IMR-90 (cell line): ENCODE results near the gene GNAS-AS1. TPM values are rescaled to one million over a fixed set of nuclear protein-coding genes. Genes with fewer than 3 reads are reported as not detected.
A peak's percentile ranks its signal among the peaks of the same experiment; 100 is the strongest.

ENCODE experiments used
- ATAC-seq: fragments of 200-7000 bp; cut with Tn5 transposase; 2 replicates; pipeline ENCODE4 v1.9.1; 2020; ENCODE audit warnings: low read depth, mild to moderate bottlenecking, moderate library complexity
- BruUV-seq: library from RNA; stranded (reverse); fragments of 400-500 nt; replicated peaks from 2 replicates; lab custom pipeline; 2021; lab: Mats Ljungman, UMichigan
- CTCF ChIA-PET: fragments of 300-600 bp; formaldehyde crosslinking; extraction: SDS; loops from one replicate; lab custom pipeline; 2021; ENCODE audit warnings: antibody characterized with exemption; lab: Yijun Ruan, JAX
- POLR2A ChIA-PET: fragments of 300-600 bp; sonication (Branson Sonifier 250); formaldehyde crosslinking; loops from one replicate; lab custom pipeline; 2022; ENCODE audit warnings: antibody characterized with exemption; ENCODE audit not compliant: unreplicated experiment; lab: Charles Lee
- DNase-seq: peaks from one replicate; pipeline ENCODE4 v3.0.0; 2013
- H2AFZ ChIP-seq: replicated peaks from 2 replicates; pipeline ENCODE3; 2013; ENCODE audit warnings: low read length, mild to moderate bottlenecking; ENCODE audit not compliant: poor library complexity
- H2AK5ac ChIP-seq: 2 replicates; pipeline ENCODE4 v1.6.1; 2013; ENCODE audit warnings: low read depth, low read length, inconsistent platforms
- H2AK9ac ChIP-seq: replicated peaks from 2 replicates; pipeline ENCODE3; 2013; ENCODE audit warnings: mild to moderate bottlenecking, low read depth, low read length, moderate library complexity; ENCODE audit not compliant: poor library complexity
- H2BK120ac ChIP-seq: 2 replicates; pipeline ENCODE4 v1.6.1; 2013; ENCODE audit warnings: low read depth, low read length, inconsistent platforms
- H2BK15ac ChIP-seq: 3 replicates; pipeline ENCODE4 v1.6.1; 2013; ENCODE audit warnings: low read depth, low read length, inconsistent platforms
- H2BK20ac ChIP-seq: 2 replicates; pipeline ENCODE4 v1.6.1; 2013; ENCODE audit warnings: low read depth, mild to moderate bottlenecking, inconsistent platforms, low read length, moderate library complexity
- H2BK5ac ChIP-seq: 2 replicates; pipeline ENCODE4 v1.6.1; 2013; ENCODE audit warnings: mild to moderate bottlenecking, low read depth, low read length, inconsistent platforms; ENCODE audit not compliant: poor library complexity, severe bottlenecking
- H3K14ac ChIP-seq: replicated peaks from 2 replicates; pipeline ENCODE4 v1.6.1; 2013; ENCODE audit warnings: low read depth, low read length, inconsistent platforms
- H3K18ac ChIP-seq: 2 replicates; pipeline ENCODE4 v1.6.1; 2013; ENCODE audit warnings: low read depth, low read length, control low read depth
- H3K23ac ChIP-seq: 2 replicates; pipeline ENCODE4 v1.6.1; 2013; ENCODE audit warnings: low read depth, low read length, inconsistent platforms
- H3K27ac ChIP-seq: 2 replicates; pipeline ENCODE4 v1.5.1; 2013; ENCODE audit warnings: mild to moderate bottlenecking, control low read depth, low read length; ENCODE audit not compliant: insufficient read depth
- H3K27me3 ChIP-seq: 2 replicates; pipeline ENCODE4 v1.6.1; 2013; ENCODE audit warnings: low read length; ENCODE audit not compliant: control insufficient read depth, insufficient read depth
- H3K36me3 ChIP-seq: 2 replicates; pipeline ENCODE4 v1.6.1; 2013; ENCODE audit warnings: low read length, mixed read lengths; ENCODE audit not compliant: control insufficient read depth, insufficient read depth
- H3K4ac ChIP-seq: 2 replicates; pipeline ENCODE4 v1.6.1; 2013; ENCODE audit warnings: low read depth, low read length, inconsistent platforms
- H3K4me1 ChIP-seq: 2 replicates; pipeline ENCODE4 v1.6.1; 2013; ENCODE audit warnings: low read length, mixed read lengths; ENCODE audit not compliant: control insufficient read depth, insufficient read depth
- H3K4me2 ChIP-seq: 2 replicates; pipeline ENCODE4 v1.6.1; 2013; ENCODE audit warnings: low read depth, mild to moderate bottlenecking, control low read depth, low read length, moderate library complexity
- H3K4me3 ChIP-seq: 2 replicates; pipeline ENCODE4 v1.5.1; 2013; ENCODE audit warnings: low read depth, mild to moderate bottlenecking, control low read depth, low read length, moderate library complexity; ENCODE audit not compliant: insufficient read depth
- H3K56ac ChIP-seq: 2 replicates; pipeline ENCODE4 v1.6.1; 2013; ENCODE audit warnings: low read length, inconsistent platforms; ENCODE audit not compliant: insufficient read depth; ENCODE audit errors: extremely low read depth
- H3K79me1 ChIP-seq, 2 experiments: 2 replicates each; pipeline ENCODE4 v1.6.1; 2013; ENCODE audit warnings: low read length in 2 of 2, inconsistent platforms in 1 of 2, low read depth in 1 of 2
- H3K9ac ChIP-seq: 2 replicates; pipeline ENCODE4 v1.6.1; 2013; ENCODE audit warnings: low read depth, low read length, control low read depth
- H3K9me1 ChIP-seq: 2 replicates; pipeline ENCODE4 v1.6.1; 2013; ENCODE audit warnings: low read length, inconsistent platforms; ENCODE audit not compliant: insufficient read depth
- H3K9me3 ChIP-seq: 2 replicates; pipeline ENCODE4 v1.6.1; 2013; ENCODE audit warnings: low read length; ENCODE audit not compliant: control insufficient read depth, insufficient read depth
- H4K20me1 ChIP-seq: 2 replicates; pipeline ENCODE4 v1.6.1; 2013; ENCODE audit warnings: low read length, inconsistent platforms; ENCODE audit not compliant: insufficient read depth
- H4K5ac ChIP-seq: 2 replicates; pipeline ENCODE4 v1.6.1; 2013; ENCODE audit warnings: mild to moderate bottlenecking, low read depth, low read length, control low read depth
- H4K8ac ChIP-seq, 2 experiments: 2 replicates each; pipeline ENCODE4 v1.6.1; 2013; ENCODE audit warnings: low read depth in 2 of 2, low read length in 2 of 2, control low read depth in 1 of 2, inconsistent platforms in 1 of 2
- H4K91ac ChIP-seq: 2 replicates; pipeline ENCODE4 v1.6.1; 2013; ENCODE audit warnings: low read depth, low read length, inconsistent platforms; ENCODE audit not compliant: insufficient read depth
- MAFK ChIP-seq: IDR thresholded peaks from 2 replicates; pipeline ENCODE4 v1.6.1; 2012; ENCODE audit warnings: low read depth, low read length, improper control_type of control experiment
- MAZ ChIP-seq: IDR thresholded peaks from 2 replicates; pipeline ENCODE4 v1.6.1; 2012; ENCODE audit warnings: low read depth, mild to moderate bottlenecking, low read length, improper control_type of control experiment, moderate library complexity, borderline replicate concordance
- MXI1 ChIP-seq: IDR thresholded peaks from 2 replicates; pipeline ENCODE4 v1.6.1; 2012; ENCODE audit warnings: low read depth, mild to moderate bottlenecking, low read length, moderate library complexity, borderline replicate concordance
- POLR2A ChIP-seq: IDR thresholded peaks from 2 replicates; pipeline ENCODE4 v1.6.1; 2012; ENCODE audit warnings: mild to moderate bottlenecking, low read depth, low read length
- RFX5 ChIP-seq: IDR thresholded peaks from 2 replicates; pipeline ENCODE4 v1.8.0; 2012; ENCODE audit warnings: low read depth, mild to moderate bottlenecking, low read length, moderate library complexity
- WGBS, 2 experiments: methylation state at CpG; one replicate each; pipeline versions ENCODE4 v1.1.5 to v1.1.7; 2013; ENCODE audit warnings: missing lambda C conversion rate in 2 of 2; ENCODE audit not compliant: insufficient read length in 1 of 2; ENCODE audit errors: extremely low coverage in 2 of 2; 5-methylcytosine and 5-hydroxymethylcytosine counted together
- dilution Hi-C: fragments of 300-500 bp; cut with HindIII; formaldehyde crosslinking; loops from one replicate; pipeline ENCODE4 v1.14.3; 2018; ENCODE audit warnings: low sequenced_read_pairs; ENCODE audit not compliant: unreplicated experiment
- in situ Hi-C: fragments of 300-500 bp; cut with MboI; formaldehyde crosslinking; loops from 3 replicates; pipeline ENCODE4 v1.14.3; 2019; ENCODE audit warnings: low sequenced_read_pairs, inconsistent platforms, mixed read lengths
- intact Hi-C: fragments of 100-400 bp; cut with micrococcal nuclease; formaldehyde crosslinking; loops from 2 replicates; pipeline ENCODE4 v1.10.0; 2022
- polyA plus RNA-seq, 3 experiments: library from polyadenylated mRNA; depleted of rRNA; stranded (reverse); fragments of >200 nt; gene quantifications; 2 replicates each; pipeline ENCODE4 v1.2.3, GENCODE V29; 2012; ENCODE audit warnings: low replicate concordance in 1 of 3
- total RNA-seq: library from RNA; depleted of rRNA; stranded (reverse); fragments of >200 nt; gene quantifications from 2 replicates; pipeline ENCODE4 v1.2.3, GENCODE V29; 2012
- TF ChIP-seq, protein P1 (sequence below): fragments of 150-350 bp; IDR thresholded peaks from 2 replicates; pipeline ENCODE4 v1.6.1; 2016; ENCODE audit warnings: low read depth, mild to moderate bottlenecking, low read length, moderate library complexity, borderline replicate concordance

GNAS-AS1 gene
- total and polyA plus RNA-seq, 2 of the 4 experiments (the other 2 are of a cell fraction): 0.54 to 0.60 TPM

DNA sequence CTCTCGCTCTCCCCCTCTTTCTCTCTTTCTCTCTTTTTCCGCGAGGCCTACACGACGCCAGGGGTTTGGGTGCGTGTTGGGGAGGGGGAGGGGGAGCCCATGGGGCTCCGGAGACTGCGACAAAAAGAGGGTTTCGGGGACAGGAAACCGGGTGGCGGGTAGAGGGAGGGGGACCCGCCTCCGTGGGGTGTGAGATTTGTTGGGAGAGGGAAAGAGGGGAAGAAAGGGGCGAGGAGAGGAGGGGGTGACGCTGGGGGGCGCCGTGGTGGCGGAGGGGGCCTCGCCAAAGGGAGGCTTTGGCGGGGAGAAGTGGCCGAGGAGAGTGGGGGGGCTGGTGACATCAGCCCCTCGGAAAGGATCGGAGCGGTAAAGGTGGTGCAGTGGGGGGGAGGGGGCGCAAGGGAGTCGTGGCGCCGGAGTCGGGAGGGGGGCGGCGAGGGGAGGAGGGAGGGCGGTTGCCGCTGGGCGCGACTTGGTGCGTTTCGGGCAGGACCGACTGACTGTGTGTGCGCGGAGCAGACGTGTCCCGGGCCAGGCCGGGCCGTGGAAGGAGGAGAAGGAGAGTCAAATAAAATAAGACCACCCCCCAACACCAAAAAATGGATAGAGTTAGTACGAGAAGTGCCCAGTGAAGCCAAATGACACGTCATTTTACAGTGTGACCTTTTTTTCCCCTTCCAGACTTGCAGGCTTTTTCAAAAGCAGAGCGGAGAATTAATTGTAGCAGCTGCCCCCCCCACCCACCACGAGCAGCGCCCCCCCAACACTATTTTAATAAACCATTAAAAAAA, 41.6 kb upstream of the GNAS-AS1 start:
- ATAC-seq (peak; percentile 5), DNase-seq (peak; percentile 50)
- WGBS, 2 experiments: no CpG with 5 or more reads among the region's 49 CpGs
- CTCF ChIA-PET: no interaction called here
- H2AFZ ChIP-seq: peak overlapping the region; percentile 80
- H3K18ac ChIP-seq: peak overlapping the region; percentile 96
- peak overlapping the region; percentile 73 for H2AK9ac ChIP-seq
- H3K79me1 ChIP-seq: peaks cover 5 to 31% of the 10 kb centered on the region in 2 experiments; a peak in 3 of 4 replicates
- POLR2A ChIA-PET: no interaction called here
- H2BK15ac ChIP-seq: no peak overlapping the region
- TF ChIP-seq MAZ: peak; percentile 25; the same call in 1 of the 2 replicates
- peak; percentile 67 for TF ChIP-seq POLR2A
- TF ChIP-seq MXI1: no peak
- TF ChIP-seq, protein P1, sequence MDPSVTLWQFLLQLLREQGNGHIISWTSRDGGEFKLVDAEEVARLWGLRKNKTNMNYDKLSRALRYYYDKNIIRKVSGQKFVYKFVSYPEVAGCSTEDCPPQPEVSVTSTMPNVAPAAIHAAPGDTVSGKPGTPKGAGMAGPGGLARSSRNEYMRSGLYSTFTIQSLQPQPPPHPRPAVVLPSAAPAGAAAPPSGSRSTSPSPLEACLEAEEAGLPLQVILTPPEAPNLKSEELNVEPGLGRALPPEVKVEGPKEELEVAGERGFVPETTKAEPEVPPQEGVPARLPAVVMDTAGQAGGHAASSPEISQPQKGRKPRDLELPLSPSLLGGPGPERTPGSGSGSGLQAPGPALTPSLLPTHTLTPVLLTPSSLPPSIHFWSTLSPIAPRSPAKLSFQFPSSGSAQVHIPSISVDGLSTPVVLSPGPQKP: no peak
- no peak for TF ChIP-seq RFX5
- no peak for TF ChIP-seq MAFK
- peak overlapping the region; percentile 74 for H4K91ac ChIP-seq
- peaks cover 47% of the 10 kb centered on the region for H4K20me1 ChIP-seq
- peak overlapping the region; percentile 66; a peak in 3 of 4 replicates for H4K8ac ChIP-seq
- H3K56ac ChIP-seq: peak overlapping the region; percentile 89
- H3K23ac ChIP-seq: peak overlapping the region; percentile 96
- H4K5ac ChIP-seq: peak overlapping the region; percentile 75
- H3K27ac ChIP-seq: peak overlapping the region; percentile 100
- H3K4me3 ChIP-seq: peak overlapping the region; percentile 100
- peak overlapping the region; percentile 93 for H2BK5ac ChIP-seq
- intact Hi-C loops (loop anchor here (1.0 to 5.0 kb wide), 2 partner anchors 10 to 140 kb away; partner anchors contain the start of gene ATP5F1E), dilution Hi-C loops (no loop called here), in situ Hi-C loops (no loop called here)
- H2AK5ac ChIP-seq: peak overlapping the region; percentile 62; the same call in 1 of the 2 replicates
- H2BK120ac ChIP-seq: 0 out of 2 replicates have a peak overlapping the region, but pooled peaks have one; percentile 11
- peaks cover 15% of the 10 kb centered on the region for H3K4me1 ChIP-seq
- H3K9ac ChIP-seq: peak overlapping the region; percentile 100
- peak overlapping the region; percentile 92 for H3K14ac ChIP-seq
- peak overlapping the region; percentile 90 for H3K4me2 ChIP-seq
- BruUV-seq: no TSS peak
- H3K4ac ChIP-seq: peak overlapping the region; percentile 87
- H3K9me3 ChIP-seq: no peaks in the 10 kb centered on the region
- no peak overlapping the region for H2BK20ac ChIP-seq
- H3K27me3 ChIP-seq: no peaks in the 10 kb centered on the region
- peaks cover 5% of the 10 kb centered on the region for H3K36me3 ChIP-seq
- H3K9me1 ChIP-seq: peaks cover 3% of the 10 kb centered on the region; the same call in 1 of the 2 replicates
